Keratinocyte (primary cell): ENCODE data around the gene MCUB.

ENCODE experiments used
- CTCF ChIP-seq, 3 experiments: IDR thresholded peaks in 1 of 3; conservative IDR thresholded peaks in 1 of 3; optimal IDR thresholded peaks in 1 of 3; 2 replicates in 2 of 3; 3 replicates in 1 of 3; pipeline versions ENCODE3 to v1.5.1; 2011; ENCODE audit warnings: low read length in 3 of 3, mild to moderate bottlenecking in 3 of 3, moderate library complexity in 2 of 3, control low read depth in 1 of 3, inconsistent platforms in 1 of 3; ENCODE audit not compliant: insufficient read depth in 2 of 3; ENCODE audit errors: extremely low read depth in 1 of 3
- EZH2 ChIP-seq: IDR thresholded peaks from one replicate; pipeline ENCODE4 v1.6.1; 2012; ENCODE audit warnings: inconsistent platforms, mild to moderate bottlenecking, low read length, moderate library complexity

GRCh38 chr4:109671350-109671749 is 111.3 kb downstream of the MCUB start:
- TF ChIP-seq CTCF (optimal IDR thresholded peaks at IDR 0.05 in 1 of 3, IDR thresholded peaks at IDR 0.05 in 1 of 3, conservative IDR thresholded peaks at IDR 0.05 in 1 of 3; ENCODE audit: extremely low read depth in 1 of 3, insufficient read depth in 2 of 3, low read length in 3 of 3) = no peak
- no peak for TF ChIP-seq EZH2
